Left ventricle myocardium inferior (tissue), 1 donor: ENCODE measurements around the gene ZFP1. TPM values are rescaled to one million over a fixed set of nuclear protein-coding genes. Genes with fewer than 3 reads are reported as not detected.

Experiments
- DNase-seq: peaks from one replicate; pipeline ENCODE4 v3.0.0-alpha.2; 2020
- H3K27ac ChIP-seq: fragments of 200-600 bp; replicated peaks from 2 replicates; pipeline ENCODE4 v1.8.0; 2021
- H3K27me3 ChIP-seq: fragments of 200-600 bp; 2 replicates; pipeline ENCODE4 v1.8.0; 2021; ENCODE audit warnings: low read depth
- H3K36me3 ChIP-seq: fragments of 200-600 bp; 2 replicates; pipeline ENCODE4 v1.8.0; 2021
- H3K4me1 ChIP-seq: fragments of 200-600 bp; 2 replicates; pipeline ENCODE4 v1.8.0; 2021
- H3K4me3 ChIP-seq: fragments of 200-600 bp; 2 replicates; pipeline ENCODE4 v1.8.0; 2021; ENCODE audit warnings: mild to moderate bottlenecking, moderate library complexity
- H3K9me3 ChIP-seq: fragments of 200-600 bp; replicated peaks from 2 replicates; pipeline ENCODE4 v1.8.0; 2021
- intact Hi-C: fragments of 100-400 bp; cut with micrococcal nuclease; formaldehyde crosslinking; loops from one replicate; pipeline ENCODE4 v1.11.0; 2022
- total RNA-seq: library from RNA; stranded (reverse); fragmentation: NEBNext Ultra II Directional; extraction: Animal tissue kit (Norgen Biotek cat#: 25700); gene quantifications from one replicate; pipeline ENCODE4 v1.2.1, GENCODE V29; 2021
- TF ChIP-seq, protein P1 (sequence below): fragments of 200-600 bp; IDR thresholded peaks from 2 replicates; pipeline ENCODE4 v1.8.0; 2021; ENCODE audit warnings: antibody characterized with exemption, mild to moderate bottlenecking, borderline replicate concordance
- donor health status: DM: no; HTN: yes; CAD: no; lungs with severe emphysema.

ZFP1 gene
- total RNA-seq, 1 donor from 2014 or later: 6.7 TPM

DNA sequence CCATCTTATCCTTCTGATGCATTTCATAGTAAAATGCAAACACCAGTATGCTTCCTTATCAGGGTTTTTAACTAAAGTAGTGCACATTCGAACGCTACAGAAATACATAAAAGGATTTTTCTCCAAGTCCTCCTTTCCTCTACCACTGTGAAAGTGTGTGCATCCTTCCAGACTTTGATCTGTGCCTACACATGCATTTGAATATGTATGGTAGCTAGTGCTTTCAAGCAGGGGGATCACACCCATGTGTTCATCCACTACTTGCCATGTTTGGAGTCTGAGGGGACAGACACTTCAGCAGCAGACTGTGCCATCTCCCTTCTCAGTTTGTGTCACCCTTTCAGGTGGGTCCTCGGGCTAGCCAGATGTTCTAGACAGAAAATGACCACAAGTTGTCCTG is 46.7 kb upstream of the ZFP1 start:
- no peak overlapping the region for H3K27ac ChIP-seq
- no peak overlapping the region for H3K4me3 ChIP-seq
- DNase-seq: no peak
- no peaks in the 10 kb centered on the region for H3K27me3 ChIP-seq
- TF ChIP-seq, protein P1, sequence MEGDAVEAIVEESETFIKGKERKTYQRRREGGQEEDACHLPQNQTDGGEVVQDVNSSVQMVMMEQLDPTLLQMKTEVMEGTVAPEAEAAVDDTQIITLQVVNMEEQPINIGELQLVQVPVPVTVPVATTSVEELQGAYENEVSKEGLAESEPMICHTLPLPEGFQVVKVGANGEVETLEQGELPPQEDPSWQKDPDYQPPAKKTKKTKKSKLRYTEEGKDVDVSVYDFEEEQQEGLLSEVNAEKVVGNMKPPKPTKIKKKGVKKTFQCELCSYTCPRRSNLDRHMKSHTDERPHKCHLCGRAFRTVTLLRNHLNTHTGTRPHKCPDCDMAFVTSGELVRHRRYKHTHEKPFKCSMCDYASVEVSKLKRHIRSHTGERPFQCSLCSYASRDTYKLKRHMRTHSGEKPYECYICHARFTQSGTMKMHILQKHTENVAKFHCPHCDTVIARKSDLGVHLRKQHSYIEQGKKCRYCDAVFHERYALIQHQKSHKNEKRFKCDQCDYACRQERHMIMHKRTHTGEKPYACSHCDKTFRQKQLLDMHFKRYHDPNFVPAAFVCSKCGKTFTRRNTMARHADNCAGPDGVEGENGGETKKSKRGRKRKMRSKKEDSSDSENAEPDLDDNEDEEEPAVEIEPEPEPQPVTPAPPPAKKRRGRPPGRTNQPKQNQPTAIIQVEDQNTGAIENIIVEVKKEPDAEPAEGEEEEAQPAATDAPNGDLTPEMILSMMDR: no peak
- intact Hi-C loops: loop anchor here (10.0 kb wide), 1 partner anchor 57 kb away; no protein-coding TSS in a partner anchor
- H3K9me3 ChIP-seq: no peaks in the 10 kb centered on the region
- H3K36me3 ChIP-seq: no peaks in the 10 kb centered on the region
- H3K4me1 ChIP-seq: peaks cover 59% of the 10 kb centered on the region

DNA sequence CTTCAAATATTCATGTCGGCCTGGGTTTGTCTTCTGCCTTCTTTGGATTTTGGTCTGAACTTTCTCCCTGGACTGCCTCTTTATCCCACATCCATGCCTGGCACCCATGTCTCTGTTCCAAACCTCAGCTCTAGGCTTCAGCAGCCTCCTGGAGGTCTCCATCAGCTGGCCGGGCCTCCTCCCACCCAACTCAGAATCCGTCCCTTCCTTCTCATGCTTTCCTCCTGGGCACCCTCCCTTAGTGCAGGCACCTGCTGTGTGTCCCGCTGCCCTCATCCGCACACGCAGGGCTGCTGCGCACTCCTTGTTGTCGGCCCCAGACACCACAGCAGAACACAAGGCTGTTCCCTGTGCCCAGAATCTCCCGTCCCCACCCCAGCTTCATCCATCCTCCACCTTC is 45.7 kb upstream of the ZFP1 start:
- TF ChIP-seq, protein P1: no peak
- no peak overlapping the region for H3K27ac ChIP-seq
- intact Hi-C loops: loop anchor here (10.0 kb wide), 1 partner anchor 58 kb away; no protein-coding TSS in a partner anchor

DNA sequence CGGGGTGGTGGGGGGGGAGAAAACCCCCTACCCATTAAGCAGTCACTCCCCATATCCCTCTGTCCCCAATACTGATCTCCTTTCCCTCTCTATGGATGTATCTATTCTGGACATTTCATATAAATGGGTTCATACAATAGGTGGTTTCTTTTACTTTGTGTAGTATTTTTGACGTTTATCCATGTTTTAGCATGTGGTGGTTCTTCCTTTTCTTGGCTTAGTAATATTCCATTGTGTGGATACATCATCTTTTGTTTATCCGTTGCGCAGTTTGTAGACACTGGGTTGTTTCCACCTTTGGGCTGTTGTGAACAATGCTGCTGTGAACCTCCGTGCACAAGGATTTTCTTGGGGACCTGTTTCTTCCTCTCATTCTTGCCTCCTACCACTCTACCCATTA is 44.3 kb upstream of the ZFP1 start:
- TF ChIP-seq, protein P1: no peak
- peaks cover 66% of the 10 kb centered on the region for H3K4me1 ChIP-seq
- H3K4me3 ChIP-seq: no peak overlapping the region
- no peaks in the 10 kb centered on the region for H3K9me3 ChIP-seq
- H3K36me3 ChIP-seq: no peaks in the 10 kb centered on the region
- H3K27me3 ChIP-seq: no peaks in the 10 kb centered on the region
- H3K27ac ChIP-seq: peak overlapping the region; percentile 94
- no peak for DNase-seq
- intact Hi-C loops: loop anchor here (10.0 kb wide), 1 partner anchor 59 kb away; no protein-coding TSS in a partner anchor

More for the DNA sequence above, 45.7 kb upstream of the ZFP1 start:
- H3K4me3 ChIP-seq: no peak overlapping the region
- H3K4me1 ChIP-seq: peaks cover 66% of the 10 kb centered on the region
- H3K27me3 ChIP-seq: no peaks in the 10 kb centered on the region
- no peak for DNase-seq
- H3K9me3 ChIP-seq: no peaks in the 10 kb centered on the region
- H3K36me3 ChIP-seq: no peaks in the 10 kb centered on the region

DNA sequence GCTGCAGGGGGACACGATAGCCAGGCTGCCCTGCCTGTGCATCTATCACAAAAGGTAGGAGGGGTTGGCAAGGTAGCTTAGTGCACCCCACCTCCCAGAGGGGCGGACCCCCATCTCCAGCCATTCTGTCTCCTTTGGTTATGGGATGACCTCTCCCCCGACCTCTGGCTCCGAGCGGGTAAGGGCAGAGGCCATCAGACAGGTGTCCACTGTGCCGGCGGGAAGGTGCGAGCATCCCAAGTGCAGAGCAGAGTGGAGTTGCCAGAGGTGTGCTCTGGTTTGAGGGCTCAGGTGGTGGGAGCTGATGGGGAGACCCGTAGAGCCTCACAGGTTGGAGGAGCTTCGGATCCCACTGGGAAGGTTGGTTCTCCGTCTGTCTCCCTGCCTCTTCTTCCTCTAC is 43.5 kb upstream of the ZFP1 start:
- peak overlapping the region; percentile 94 for H3K27ac ChIP-seq
- no peaks in the 10 kb centered on the region for H3K27me3 ChIP-seq
- TF ChIP-seq, protein P1: no peak
- no peaks in the 10 kb centered on the region for H3K9me3 ChIP-seq
- no peak overlapping the region for H3K4me3 ChIP-seq
- DNase-seq: no peak
- no peaks in the 10 kb centered on the region for H3K36me3 ChIP-seq
- peaks cover 66% of the 10 kb centered on the region for H3K4me1 ChIP-seq
- intact Hi-C loops: loop anchor here (5.0 to 10.0 kb wide), 2 partner anchors 60 to 103 kb away; no protein-coding TSS in a partner anchor

DNA sequence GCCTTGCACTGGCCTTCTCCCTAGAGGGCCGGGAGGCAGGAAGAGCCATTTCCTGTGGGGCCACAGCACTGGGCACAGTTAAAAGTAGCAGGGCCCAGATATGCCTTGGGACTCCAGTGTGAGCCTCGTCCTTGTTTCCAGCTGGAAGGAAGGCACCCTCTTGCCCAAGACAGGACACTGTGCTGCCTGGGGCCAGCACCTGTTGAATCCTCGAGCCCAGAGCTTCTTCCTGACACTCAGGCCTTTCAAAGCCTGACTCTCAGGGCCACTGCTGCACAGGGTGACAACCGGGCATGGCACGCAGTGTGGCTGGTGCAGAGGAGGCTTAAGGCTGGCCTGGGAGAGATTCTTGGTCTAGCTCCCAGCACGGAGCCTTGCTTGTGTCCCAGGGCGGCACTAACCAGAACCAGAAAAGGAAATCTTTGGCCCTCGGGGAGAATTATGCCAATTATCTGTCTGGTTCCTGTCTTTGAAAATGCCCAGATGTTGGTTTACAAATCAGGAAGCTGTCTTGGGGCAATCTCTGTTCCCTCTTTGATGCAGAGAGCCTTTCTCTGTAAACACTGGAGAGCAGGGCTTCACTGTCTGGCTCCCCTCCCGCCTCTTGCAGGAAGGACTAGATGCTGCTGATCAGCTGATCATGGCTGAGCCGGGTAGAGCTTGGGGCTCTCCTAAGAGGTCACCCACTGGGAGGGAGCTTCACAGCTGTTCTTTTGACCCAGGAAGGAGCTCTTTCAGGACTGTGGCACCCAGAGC is 42.8 kb upstream of the ZFP1 start:
- intact Hi-C loops: loop anchor here (5.0 to 10.0 kb wide), 2 partner anchors 61 to 103 kb away; no protein-coding TSS in a partner anchor
- TF ChIP-seq, protein P1: no peak
- no peaks in the 10 kb centered on the region for H3K36me3 ChIP-seq
- peaks cover 66% of the 10 kb centered on the region for H3K4me1 ChIP-seq
- H3K4me3 ChIP-seq: no peak overlapping the region
- DNase-seq: peak; percentile 57
- peak overlapping the region; percentile 94 for H3K27ac ChIP-seq
- H3K9me3 ChIP-seq: no peaks in the 10 kb centered on the region
- no peaks in the 10 kb centered on the region for H3K27me3 ChIP-seq
